ENCODE measurements around the gene LGALS4.

LGALS4 gene

GRCh38 chr19:38805180-38805579 lies 7.6 kb downstream of the LGALS4 start:
- Histone ChIP-seq H2AK5ac (ENCODE audit: low read length) (peak overlapping the region; percentile 47), H3K27ac (ENCODE audit: low read depth, low read length) (no peak overlapping the region), H3K79me2 (ENCODE audit: control insufficient read depth, insufficient read depth, low read length, poor library complexity) (no peaks in the 10 kb centered on the region), H3K23ac (ENCODE audit: low read length) (no peak overlapping the region), H4K91ac (ENCODE audit: low read depth, low read length) (no peak overlapping the region), H3K4me2 (ENCODE audit: low read length) (no peak overlapping the region), H4K12ac (ENCODE audit: low read depth, low read length) (no peak overlapping the region), H3K9ac (ENCODE audit: low read length) (no peak overlapping the region), H3K4me1 (ENCODE audit: control insufficient read depth in 1 of 2, insufficient read depth in 2 of 2, low read length in 2 of 2) (no peaks in the 10 kb centered on the region), H3K4me3 (ENCODE audit: low read depth, low read length) (no peak overlapping the region), H3K4ac (ENCODE audit: low read depth, low read length) (no peak overlapping the region), H3K9me3 (ENCODE audit: insufficient read depth, low read depth, low read length) (no peaks in the 10 kb centered on the region), H2AFZ (ENCODE audit: insufficient read depth, low read length, poor library complexity) (peak overlapping the region; percentile 35), H3K27me3 (ENCODE audit: insufficient read depth, low read length) (no peaks in the 10 kb centered on the region), H4K8ac (ENCODE audit: low read depth, low read length) (peak overlapping the region; percentile 76), H3K36me3 (ENCODE audit: control insufficient read depth in 1 of 2, insufficient read depth in 2 of 2, low read length in 2 of 2) (no peaks in the 10 kb centered on the region), H2BK5ac (ENCODE audit: low read depth, low read length, poor library complexity) (no peak overlapping the region), H3K79me1 (ENCODE audit: low read length) (no peaks in the 10 kb centered on the region), H2BK120ac (ENCODE audit: insufficient read depth, low read length, poor library complexity) (no peak overlapping the region), H3K14ac (ENCODE audit: low read length) (peak overlapping the region; percentile 2), H3K18ac (ENCODE audit: low read length) (peak overlapping the region; percentile 3), H2BK12ac (ENCODE audit: low read length) (no peak overlapping the region)
- no CpG with 5 or more reads among the region's 1 CpG for WGBS (ENCODE audit: extremely low coverage, insufficient coverage, insufficient read length)
- no peak for DNase-seq

GRCh38 chr19:38803543-38803942 lies 9.2 kb downstream of the LGALS4 start:
- WGBS (ENCODE audit: extremely low coverage, insufficient coverage, insufficient read length) = no CpG with 5 or more reads among the region's 10 CpGs
- no peaks in the 10 kb centered on the region for H3K9me3 ChIP-seq (ENCODE audit: insufficient read depth, low read depth, low read length)
- no peak overlapping the region for H3K4me3 ChIP-seq (ENCODE audit: low read depth, low read length)
- no peak overlapping the region for H3K4me2 ChIP-seq (ENCODE audit: low read length)
- no peak overlapping the region for H4K8ac ChIP-seq (ENCODE audit: low read depth, low read length)
- H4K12ac ChIP-seq (ENCODE audit: low read depth, low read length) = no peak overlapping the region
- H3K27ac ChIP-seq (ENCODE audit: low read depth, low read length) = no peak overlapping the region
- H2BK12ac ChIP-seq (ENCODE audit: low read length) = no peak overlapping the region
- no peak overlapping the region for H3K14ac ChIP-seq (ENCODE audit: low read length)
- H3K36me3 ChIP-seq (ENCODE audit: control insufficient read depth in 1 of 2, insufficient read depth in 2 of 2, low read length in 2 of 2) = no peaks in the 10 kb centered on the region
- peak overlapping the region; percentile 36 for H2AK5ac ChIP-seq (ENCODE audit: low read length)
- no peak overlapping the region for H3K9ac ChIP-seq (ENCODE audit: low read length)
- H4K91ac ChIP-seq (ENCODE audit: low read depth, low read length) = no peak overlapping the region
- H3K27me3 ChIP-seq (ENCODE audit: insufficient read depth, low read length) = no peaks in the 10 kb centered on the region
- DNase-seq = no peak
- H2BK5ac ChIP-seq (ENCODE audit: low read depth, low read length, poor library complexity) = no peak overlapping the region
- no peak overlapping the region for H2AFZ ChIP-seq (ENCODE audit: insufficient read depth, low read length, poor library complexity)
- no peak overlapping the region for H2BK120ac ChIP-seq (ENCODE audit: insufficient read depth, low read length, poor library complexity)
- H3K18ac ChIP-seq (ENCODE audit: low read length) = no peak overlapping the region
- H3K23ac ChIP-seq (ENCODE audit: low read length) = no peak overlapping the region
- H3K79me1 ChIP-seq (ENCODE audit: low read length) = no peaks in the 10 kb centered on the region
- no peak overlapping the region for H3K4ac ChIP-seq (ENCODE audit: low read depth, low read length)
- H3K4me1 ChIP-seq (ENCODE audit: control insufficient read depth in 1 of 2, insufficient read depth in 2 of 2, low read length in 2 of 2) = no peaks in the 10 kb centered on the region
- no peaks in the 10 kb centered on the region for H3K79me2 ChIP-seq (ENCODE audit: control insufficient read depth, insufficient read depth, low read length, poor library complexity)

DNA sequence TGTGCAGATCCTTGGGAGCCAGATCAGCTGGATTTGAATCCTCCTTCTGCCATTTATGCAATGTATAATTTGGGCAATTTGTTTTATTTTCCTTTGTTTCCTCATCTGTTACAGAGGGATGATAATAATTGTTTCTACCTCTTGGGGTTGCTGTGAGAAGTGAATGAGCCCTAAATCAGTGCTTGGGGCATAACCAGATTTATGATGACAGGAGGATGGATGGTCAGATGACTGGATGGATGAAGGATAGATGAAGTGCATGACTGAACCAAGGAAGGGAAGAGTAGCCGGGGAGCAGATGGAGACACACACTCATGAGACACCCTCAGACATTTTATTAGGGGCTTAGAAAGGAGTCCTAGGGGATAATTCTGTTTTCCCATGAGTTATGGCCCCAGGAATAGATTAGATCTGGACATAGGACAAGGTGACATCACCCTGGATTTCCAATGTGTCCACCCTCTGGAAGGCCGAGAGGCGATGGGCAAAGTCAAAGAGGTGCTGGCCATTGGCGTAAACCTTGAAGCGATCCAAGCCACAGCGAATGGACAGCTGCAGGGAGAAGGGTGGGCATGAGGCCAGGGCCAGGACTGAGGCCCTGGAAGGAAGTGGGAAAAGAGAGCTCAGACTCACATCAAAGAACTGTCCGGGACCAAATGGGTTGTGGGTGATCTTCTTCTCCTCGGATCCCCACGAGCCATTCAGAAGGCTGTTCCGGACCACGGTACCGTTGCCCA lies 11.2 kb downstream of the LGALS4 start:
- Histone ChIP-seq H3K9ac (ENCODE audit: low read length) (no peak overlapping the region), H2AFZ (ENCODE audit: insufficient read depth, low read length, poor library complexity) (no peak overlapping the region), H2BK120ac (ENCODE audit: insufficient read depth, low read length, poor library complexity) (no peak overlapping the region), H2BK5ac (ENCODE audit: low read depth, low read length, poor library complexity) (no peak overlapping the region), H3K23ac (ENCODE audit: low read length) (no peak overlapping the region), H3K4me3 (ENCODE audit: low read depth, low read length) (no peak overlapping the region), H4K12ac (ENCODE audit: low read depth, low read length) (no peak overlapping the region), H3K14ac (ENCODE audit: low read length) (no peak overlapping the region), H3K27ac (ENCODE audit: low read depth, low read length) (no peak overlapping the region), H2AK5ac (ENCODE audit: low read length) (no peak overlapping the region), H3K79me1 (ENCODE audit: low read length) (no peaks in the 10 kb centered on the region), H3K36me3 (ENCODE audit: control insufficient read depth in 1 of 2, insufficient read depth in 2 of 2, low read length in 2 of 2) (no peaks in the 10 kb centered on the region), H3K4me1 (ENCODE audit: control insufficient read depth in 1 of 2, insufficient read depth in 2 of 2, low read length in 2 of 2) (no peaks in the 10 kb centered on the region), H4K91ac (ENCODE audit: low read depth, low read length) (no peak overlapping the region), H3K79me2 (ENCODE audit: control insufficient read depth, insufficient read depth, low read length, poor library complexity) (no peaks in the 10 kb centered on the region), H3K9me3 (ENCODE audit: insufficient read depth, low read depth, low read length) (no peaks in the 10 kb centered on the region), H4K8ac (ENCODE audit: low read depth, low read length) (no peak overlapping the region), H3K4ac (ENCODE audit: low read depth, low read length) (no peak overlapping the region), H3K4me2 (ENCODE audit: low read length) (no peak overlapping the region), H3K27me3 (ENCODE audit: insufficient read depth, low read length) (no peaks in the 10 kb centered on the region), H2BK12ac (ENCODE audit: low read length) (no peak overlapping the region), H3K18ac (ENCODE audit: low read length) (no peak overlapping the region)
- DNase-seq = no peak
- no CpG with 5 or more reads among the region's 12 CpGs for WGBS (ENCODE audit: extremely low coverage, insufficient coverage, insufficient read length)

- H2BK120ac ChIP-seq (ENCODE audit: insufficient read depth, low read length, poor library complexity) = no peak overlapping the region
- H3K79me1 ChIP-seq (ENCODE audit: low read length) = no peaks in the 10 kb centered on the region
- no peak for DNase-seq
- H2BK12ac ChIP-seq (ENCODE audit: low read length) = no peak overlapping the region
- H3K27ac ChIP-seq (ENCODE audit: low read depth, low read length) = no peak overlapping the region
- H3K79me2 ChIP-seq (ENCODE audit: control insufficient read depth, insufficient read depth, low read length, poor library complexity) = no peaks in the 10 kb centered on the region
- H3K4me2 ChIP-seq (ENCODE audit: low read length) = no peak overlapping the region
- H2AK5ac ChIP-seq (ENCODE audit: low read length) = no peak overlapping the region
- H3K4me3 ChIP-seq (ENCODE audit: low read depth, low read length) = no peak overlapping the region
- H4K12ac ChIP-seq (ENCODE audit: low read depth, low read length) = no peak overlapping the region
- H3K14ac ChIP-seq (ENCODE audit: low read length) = no peak overlapping the region
- H3K18ac ChIP-seq (ENCODE audit: low read length) = no peak overlapping the region
- H3K9ac ChIP-seq (ENCODE audit: low read length) = no peak overlapping the region
- no peaks in the 10 kb centered on the region for H3K9me3 ChIP-seq (ENCODE audit: insufficient read depth, low read depth, low read length)
- no peak overlapping the region for H2BK5ac ChIP-seq (ENCODE audit: low read depth, low read length, poor library complexity)
- 100% methylated on average over 3 of the region's 5 CpGs for WGBS (ENCODE audit: extremely low coverage, insufficient coverage, insufficient read length)
- H4K91ac ChIP-seq (ENCODE audit: low read depth, low read length) = no peak overlapping the region
- no peaks in the 10 kb centered on the region for H3K4me1 ChIP-seq (ENCODE audit: control insufficient read depth in 1 of 2, insufficient read depth in 2 of 2, low read length in 2 of 2)
- no peak overlapping the region for H2AFZ ChIP-seq (ENCODE audit: insufficient read depth, low read length, poor library complexity)
- H3K27me3 ChIP-seq (ENCODE audit: insufficient read depth, low read length) = no peaks in the 10 kb centered on the region
- H4K8ac ChIP-seq (ENCODE audit: low read depth, low read length) = no peak overlapping the region
- no peak overlapping the region for H3K23ac ChIP-seq (ENCODE audit: low read length)
- H3K4ac ChIP-seq (ENCODE audit: low read depth, low read length) = no peak overlapping the region
- H3K36me3 ChIP-seq (ENCODE audit: control insufficient read depth in 1 of 2, insufficient read depth in 2 of 2, low read length in 2 of 2) = no peaks in the 10 kb centered on the region
Measured at GRCh38 chr19:38800577-38801347, 12.0 kb downstream of the LGALS4 start.
